Transverse colon (tissue), 4 donors: ENCODE measurements around the gene TAS2R43. TPM values are rescaled to one million over a fixed set of nuclear protein-coding genes. Genes with fewer than 3 reads are reported as not detected.
"Not testable (repeated sequence)": the region's sequence is repeated elsewhere in the genome, so short reads cannot be mapped to it uniquely, and the experiment has no call there.

Experiments
- DNase-seq: peaks from one replicate; pipeline ENCODE4 v3.0.0-alpha.2; 2019
- H3K27ac ChIP-seq, 4 donors: fragments of 200-600 bp; sonication (generic); 2 replicates each; pipeline ENCODE4 v1.5.1; 2016 to 2018; ENCODE audit warnings: inconsistent platforms in 4 of 4
- H3K27me3 ChIP-seq: fragments of 200-600 bp; sonication (generic); 2 replicates; pipeline ENCODE4 v1.5.1; 2017; ENCODE audit warnings: inconsistent platforms
- H3K36me3 ChIP-seq, 4 donors: fragments of 200-600 bp; sonication (generic); 2 replicates each; pipeline ENCODE4 v1.5.1; 2017 to 2019; ENCODE audit warnings: inconsistent platforms in 4 of 4
- H3K4me1 ChIP-seq, 4 donors: fragments of 200-600 bp; sonication (generic); 2 replicates each; pipeline ENCODE4 v1.5.1; 2017 to 2020; ENCODE audit warnings: inconsistent platforms in 4 of 4
- H3K4me3 ChIP-seq, 4 donors: fragments of 200-600 bp; sonication (generic); 1 replicate in 1 of 4; 2 replicates in 3 of 4; pipeline versions ENCODE4 v1.5.1 to v1.6.1; 2017 to 2019; ENCODE audit warnings: inconsistent platforms in 4 of 4
- H3K9me3 ChIP-seq, 2 donors: fragments of 200-600 bp; sonication (generic); 2 replicates each; pipeline ENCODE4 v1.5.1; 2017 to 2019; ENCODE audit warnings: inconsistent platforms in 2 of 2
- CTCF ChIP-seq, 5 experiments: fragments of 200-600 bp in 3 of 5; fragments of 450-650 bp in 2 of 5; sonication (generic) in 3 of 5; IDR thresholded peaks; 1 replicate in 2 of 5; 2 replicates in 3 of 5; pipeline ENCODE4 v1.5.1; 2016 to 2017; ENCODE audit warnings: antibody characterized with exemption in 5 of 5, inconsistent platforms in 3 of 5, mild to moderate bottlenecking in 2 of 5, moderate library complexity in 1 of 5
- EP300 ChIP-seq: sonication (generic); formaldehyde crosslinking; IDR thresholded peaks from one replicate; pipeline ENCODE4 v1.6.1; 2017; ENCODE audit warnings: antibody characterized with exemption, low read depth
- POLR2A ChIP-seq: fragments of 450-650 bp; IDR thresholded peaks from one replicate; pipeline ENCODE4 v1.6.1; 2016; ENCODE audit warnings: antibody characterized with exemption, mild to moderate bottlenecking, moderate library complexity
- POLR2AphosphoS5 ChIP-seq, 3 donors: sonication (generic); formaldehyde crosslinking; IDR thresholded peaks; one replicate each; pipeline ENCODE4 v1.6.1; 2016; ENCODE audit warnings: antibody characterized with exemption in 3 of 3
- WGBS, 2 donors: methylation state at CpG; one replicate each; pipeline ENCODE4 v1.1.5; 2018; ENCODE audit warnings: low coverage in 1 of 2; 5-methylcytosine and 5-hydroxymethylcytosine counted together
- in situ Hi-C, 4 donors: fragments of 200-750 bp; cut with MboI; loops; one replicate each; pipeline versions ENCODE4 v1.15.0 to v1.15.1; 2017; ENCODE audit warnings: low sequenced_read_pairs in 3 of 4, low pct_ligation_motif_present in 1 of 4, low pct_unique_long_range_greater_than_20kb in 1 of 4
- intact Hi-C: fragments of 100-400 bp; cut with DNase I; formaldehyde crosslinking; loops from one replicate; pipeline ENCODE4 v1.15.1; 2023; ENCODE audit warnings: low total_unique reads
- total RNA-seq, 4 donors: library from RNA; depleted of rRNA; stranded (reverse); fragments of >200 nt; gene quantifications; one replicate each; pipeline ENCODE4 v1.1.0, GENCODE V29; 2016

TAS2R43 gene
- total RNA-seq, 4 donors from 2014 or later, result 2.5 to 5.6 (median 5.1) TPM; not detected in 1

GRCh38 chr12:11067514-11067913 is 24.6 kb downstream of the TAS2R43 start:
- in situ Hi-C loops (no loop called here), intact Hi-C loops (no loop called here)
- Histone ChIP-seq H3K9me3 (peaks cover 0 to 3% of the 10 kb centered on the region in 2 donors), H3K36me3 (no peaks in the 10 kb centered on the region), H3K27me3 (no peaks in the 10 kb centered on the region), H3K4me3 (no peak overlapping the region), H3K27ac (no peak overlapping the region), H3K4me1 (peaks cover 0 to 16% (median 4%) of the 10 kb centered on the region in 4 donors)
- TF ChIP-seq POLR2A (no peak), EP300 (no peak), POLR2AphosphoS5 (IDR thresholded peaks at IDR 0.05) (no peak), CTCF (IDR thresholded peaks at IDR 0.05) (no peak)
- DNase-seq, result peak; percentile 13
- WGBS, 2 donors, result 13 to 48% methylated on average over 2 of the region's 2 CpGs

GRCh38 chr12:11062194-11062593 is 29.9 kb downstream of the TAS2R43 start, which contains the start of gene TAS2R46:
TSS of gene TAS2R46 (minus strand) at chr12:11062294. CDS start at chr12:11062294, 0 bp downstream.
- H3K27me3 ChIP-seq, DNase-seq, H3K4me3 ChIP-seq, in situ Hi-C loops, H3K36me3 ChIP-seq, H3K4me1 ChIP-seq, intact Hi-C loops, H3K27ac ChIP-seq, H3K9me3 ChIP-seq: not testable (repeated sequence)
- WGBS, 2 donors, result 80 to 100% methylated on average over 1 of the region's 1 CpG

- H3K27ac ChIP-seq, result no peak overlapping the region
- no peaks in the 10 kb centered on the region for H3K4me1 ChIP-seq
- H3K36me3 ChIP-seq, result no peaks in the 10 kb centered on the region
- intact Hi-C loops (no loop called here), in situ Hi-C loops (no loop called here)
- no peak for DNase-seq
- H3K27me3 ChIP-seq, result no peaks in the 10 kb centered on the region
- H3K4me3 ChIP-seq, result no peak overlapping the region
- no peak for TF ChIP-seq CTCF (IDR thresholded peaks at IDR 0.05)
- no peak for TF ChIP-seq EP300
- TF ChIP-seq POLR2AphosphoS5 (IDR thresholded peaks at IDR 0.05), result no peak
- no peak for TF ChIP-seq POLR2A
- no peaks in the 10 kb centered on the region for H3K9me3 ChIP-seq
Observed at GRCh38 chr12:11059784-11060183, 32.3 kb downstream of the TAS2R43 start.

- intact Hi-C loops (no loop called here), in situ Hi-C loops (no loop called here)
- H3K27me3 ChIP-seq, result no peaks in the 10 kb centered on the region
- no peaks in the 10 kb centered on the region for H3K9me3 ChIP-seq
- no peak overlapping the region for H3K4me3 ChIP-seq
- H3K27ac ChIP-seq, result no peak overlapping the region
- H3K36me3 ChIP-seq, result no peaks in the 10 kb centered on the region
- no peaks in the 10 kb centered on the region for H3K4me1 ChIP-seq
- DNase-seq, result no peak
- WGBS, 2 donors, result 97 to 100% methylated on average over 3 of the region's 3 CpGs
- TF ChIP-seq POLR2A (no peak), POLR2AphosphoS5 (IDR thresholded peaks at IDR 0.05) (no peak), CTCF (IDR thresholded peaks at IDR 0.05) (no peak), EP300 (no peak)
Observed at GRCh38 chr12:11059041-11059440, 33.1 kb downstream of the TAS2R43 start.

GRCh38 chr12:11055306-11055705 is 36.8 kb downstream of the TAS2R43 start:
- Histone ChIP-seq H3K9me3 (peaks cover 0 to 6% of the 10 kb centered on the region in 2 donors), H3K4me1 (no peaks in the 10 kb centered on the region), H3K27ac (no peak overlapping the region), H3K4me3 (no peak overlapping the region), H3K36me3 (no peaks in the 10 kb centered on the region), H3K27me3 (no peaks in the 10 kb centered on the region)
- in situ Hi-C loops (no loop called here), intact Hi-C loops (no loop called here)
- DNase-seq, result no peak
- no peak for TF ChIP-seq CTCF (IDR thresholded peaks at IDR 0.05)
- TF ChIP-seq POLR2A, result no peak
- TF ChIP-seq EP300, result no peak
- WGBS, 2 donors, result 91 to 95% methylated on average over 2 of the region's 2 CpGs

GRCh38 chr12:11049806-11050531 is 42.1 kb downstream of the TAS2R43 start:
- H3K9me3 ChIP-seq, H3K4me3 ChIP-seq, intact Hi-C loops, H3K27me3 ChIP-seq, H3K27ac ChIP-seq, in situ Hi-C loops, DNase-seq, H3K4me1 ChIP-seq: not testable (repeated sequence)
- 83 to 98% methylated on average over 1 to 7 of the region's 7 CpGs for WGBS, 2 donors
- H3K36me3 ChIP-seq, result peaks cover 0 to 10% (median 3%) of the 10 kb centered on the region in 4 donors

GRCh38 chr12:11041366-11041765 is 50.7 kb downstream of the TAS2R43 start:
- 71 to 89% methylated on average over 2 of the region's 2 CpGs for WGBS, 2 donors
- in situ Hi-C loops, result not testable (repeated sequence)

More at GRCh38 chr12:11041366-11041765, 50.7 kb downstream of the TAS2R43 start:
- H3K27me3 ChIP-seq, H3K4me1 ChIP-seq, H3K9me3 ChIP-seq, DNase-seq, H3K36me3 ChIP-seq, H3K4me3 ChIP-seq, intact Hi-C loops, H3K27ac ChIP-seq: not testable (repeated sequence)
